ENCODE measurements around the gene INO80C. TPM values are rescaled to one million over a fixed set of nuclear protein-coding genes. Genes with fewer than 3 reads are reported as not detected.

Gene INO80C
- total RNA-seq, 1 donor from 2014 or later: 34.6 TPM

DNA sequence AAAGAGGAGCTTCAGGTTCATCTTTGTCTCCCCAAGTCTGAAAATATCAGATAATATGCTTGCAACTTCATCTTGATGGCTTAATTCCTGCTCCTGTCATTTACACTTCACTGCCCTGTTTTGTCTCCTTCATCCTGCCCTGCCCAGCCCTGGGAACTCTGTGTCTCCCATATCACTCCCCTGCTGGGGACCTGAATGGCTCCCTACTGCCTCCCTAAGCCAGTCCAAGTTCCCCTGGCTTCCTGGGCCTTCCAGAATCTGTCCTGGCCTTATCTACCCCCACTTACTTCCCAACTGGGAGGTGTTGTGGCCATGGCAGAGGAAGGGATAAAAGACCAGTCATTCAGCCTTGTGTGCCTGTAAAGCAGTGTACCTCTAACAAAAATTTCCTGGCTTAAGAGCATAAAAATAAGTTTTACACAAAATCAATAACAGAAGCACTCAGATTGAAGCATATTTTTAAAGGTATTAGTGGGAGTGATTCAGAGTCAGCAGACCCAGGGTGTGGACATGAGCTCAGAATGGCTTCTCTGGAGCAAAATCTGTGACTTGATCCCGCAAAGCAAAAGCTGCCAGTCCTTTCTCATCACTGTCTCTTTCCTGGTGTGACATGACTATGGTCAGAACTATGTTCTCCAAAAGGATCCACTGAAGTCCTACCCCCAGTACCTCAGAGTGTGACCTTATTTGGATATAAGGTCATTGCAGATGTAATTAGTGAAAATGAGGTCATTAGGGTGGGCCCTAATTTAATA is 59.1 kb downstream of the INO80C start:
- Histone ChIP-seq H3K4me1 (no peaks in the 10 kb centered on the region), H3K4me3 (no peak overlapping the region), H3K27ac (no peak overlapping the region), H3K9me3 (no peaks in the 10 kb centered on the region), H3K36me3 (no peaks in the 10 kb centered on the region), H3K27me3 (no peaks in the 10 kb centered on the region)
- DNase-seq (no peak), ATAC-seq (no peak)
- intact Hi-C loops (cut with DNase I): no loop called here
- TF ChIP-seq CTCF (IDR thresholded peaks at IDR 0.05): no peak

- Histone ChIP-seq H3K27me3 (no peaks in the 10 kb centered on the region), H3K27ac (no peak overlapping the region), H3K36me3 (no peaks in the 10 kb centered on the region), H3K4me3 (no peak overlapping the region), H3K4me1 (no peaks in the 10 kb centered on the region), H3K9me3 (no peaks in the 10 kb centered on the region)
- intact Hi-C loops (cut with DNase I): no loop called here
- TF ChIP-seq CTCF (IDR thresholded peaks at IDR 0.05): no peak
- DNase-seq (no peak), ATAC-seq (no peak)
Observed at GRCh38 chr18:35437836-35438235, 59.9 kb downstream of the INO80C start.

- Histone ChIP-seq H3K27ac (no peak overlapping the region), H3K9me3 (no peaks in the 10 kb centered on the region), H3K4me1 (no peaks in the 10 kb centered on the region), H3K36me3 (no peaks in the 10 kb centered on the region), H3K27me3 (no peaks in the 10 kb centered on the region), H3K4me3 (no peak overlapping the region)
- intact Hi-C loops (cut with DNase I): no loop called here
- ATAC-seq (no peak), DNase-seq (no peak)
- no peak for TF ChIP-seq CTCF (IDR thresholded peaks at IDR 0.05)
Observed at GRCh38 chr18:35436076-35436649, 61.6 kb downstream of the INO80C start.

DNA sequence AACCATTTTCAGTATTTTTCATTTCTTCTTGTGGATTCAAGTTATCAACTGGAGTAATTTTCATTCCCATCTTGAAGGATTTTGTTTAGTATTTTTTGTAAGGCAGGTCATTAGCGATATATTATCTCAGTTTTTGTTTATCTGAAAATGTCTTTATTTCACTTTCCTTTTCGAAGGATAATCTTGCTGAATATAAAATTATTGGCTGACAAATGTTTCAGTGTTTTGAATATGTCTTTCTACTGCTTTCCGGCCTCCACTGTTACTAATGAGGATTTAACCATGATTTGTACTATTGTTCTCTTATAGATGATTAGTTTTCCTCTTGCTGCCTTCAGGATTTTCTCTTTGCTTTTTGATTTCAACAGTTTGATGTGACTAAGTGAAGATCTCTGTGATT is 62.4 kb downstream of the INO80C start:
- no peaks in the 10 kb centered on the region for H3K27me3 ChIP-seq
- ATAC-seq (no peak), DNase-seq (no peak)
- no peak overlapping the region for H3K4me3 ChIP-seq
- no peaks in the 10 kb centered on the region for H3K9me3 ChIP-seq
- no peak overlapping the region for H3K27ac ChIP-seq
- intact Hi-C loops (cut with DNase I): no loop called here
- no peaks in the 10 kb centered on the region for H3K4me1 ChIP-seq
- no peaks in the 10 kb centered on the region for H3K36me3 ChIP-seq
- TF ChIP-seq CTCF (IDR thresholded peaks at IDR 0.05): no peak

DNA sequence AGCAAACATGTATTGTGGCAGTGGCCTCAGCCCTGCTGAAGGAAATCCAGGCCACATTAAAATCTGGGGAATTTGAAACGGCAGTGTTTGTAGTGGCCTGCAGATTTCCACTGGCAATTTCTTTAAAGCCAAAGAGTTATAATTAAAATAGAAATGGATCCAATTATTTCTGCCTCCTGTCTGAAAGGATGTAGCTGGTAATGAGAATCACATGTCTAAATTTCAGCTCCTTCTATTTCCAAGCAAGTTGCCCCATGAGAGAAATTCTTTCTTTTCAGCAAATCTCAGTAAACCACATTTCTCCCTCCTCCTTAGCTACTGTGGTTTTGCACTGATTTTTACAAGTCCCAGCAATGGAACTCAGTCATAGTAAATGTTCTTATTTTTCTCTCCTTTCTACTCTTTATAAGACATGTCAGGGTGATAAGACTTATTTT is 65.2 kb downstream of the INO80C start:
- ATAC-seq (no peak), DNase-seq (no peak)
- no peak for TF ChIP-seq CTCF (IDR thresholded peaks at IDR 0.05)
- Histone ChIP-seq H3K36me3 (no peaks in the 10 kb centered on the region), H3K27ac (no peak overlapping the region), H3K27me3 (no peaks in the 10 kb centered on the region), H3K9me3 (no peaks in the 10 kb centered on the region), H3K4me3 (no peak overlapping the region), H3K4me1 (no peaks in the 10 kb centered on the region)
- intact Hi-C loops (cut with DNase I): no loop called here
